Stimulated activated CD8-positive, alpha-beta memory T cell treated with anti-CD3 and anti-CD28 coated beads, Interleukin-4, amount 100 ng/mL, for 24 hours (primary cell): ENCODE results near the gene ARL1.
"Not testable (repeated sequence)": the region's sequence is repeated elsewhere in the genome, so short reads cannot be mapped to it uniquely, and the experiment has no call there.

ENCODE experiments used
- DNase-seq: peaks from one replicate; pipeline ENCODE4 v3.0.0-alpha.2; 2020; ENCODE audit warnings: low read depth

ARL1 gene

DNA sequence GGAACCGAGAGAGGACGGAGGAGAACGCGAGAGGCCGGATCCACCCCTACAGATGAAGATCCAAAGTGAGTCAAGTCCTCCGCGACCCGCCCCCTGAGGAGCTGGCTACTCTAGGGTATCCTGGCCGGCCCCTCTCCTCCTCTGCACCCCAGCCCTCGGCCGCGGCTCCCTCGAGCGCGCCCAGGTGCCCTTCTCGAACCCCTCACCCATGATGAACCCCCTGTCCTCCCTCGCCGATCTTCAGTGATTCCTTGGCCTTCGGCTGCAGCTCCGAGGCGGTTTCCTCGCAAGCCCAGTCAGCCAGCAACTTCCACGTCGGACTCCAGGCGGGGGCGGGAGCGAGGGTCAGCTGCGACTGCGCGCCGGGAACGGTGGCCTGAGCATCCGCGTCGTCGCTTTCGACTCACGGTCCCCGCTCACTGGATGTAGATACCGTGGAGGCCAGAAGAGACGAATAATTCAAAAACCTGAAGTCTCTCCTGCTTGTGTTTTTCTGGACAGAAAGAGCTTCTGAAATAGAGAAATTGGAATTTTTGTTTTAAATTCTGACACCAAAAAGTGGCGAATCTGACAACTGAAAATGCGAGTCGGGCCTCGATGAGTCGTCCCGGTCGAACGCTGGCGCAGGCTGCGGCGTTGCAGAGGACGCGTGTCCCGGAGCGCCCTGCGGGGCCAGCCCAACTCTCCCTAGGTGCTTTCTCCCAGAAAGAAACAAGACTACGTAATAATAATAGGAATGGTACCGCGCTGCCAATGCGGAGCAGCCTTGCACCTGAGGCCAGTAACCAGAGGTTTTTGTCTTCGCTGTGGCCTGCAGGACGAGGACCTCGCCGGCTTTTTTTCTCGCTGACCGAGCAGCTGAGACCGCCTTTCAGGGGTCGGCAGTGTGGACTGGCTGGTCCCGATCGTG is at the start of gene ARL1:
Gene ARL1 (minus strand): TSS at position 337 of the 910 bp plus-strand sequence. CDS start 127 bp downstream, at position 210.
- peak; percentile 75 for DNase-seq

- DNase-seq, result peak; percentile 12
Measured at GRCh38 chr12:101455685-101456084, 48.1 kb upstream of the ARL1 start.

DNA sequence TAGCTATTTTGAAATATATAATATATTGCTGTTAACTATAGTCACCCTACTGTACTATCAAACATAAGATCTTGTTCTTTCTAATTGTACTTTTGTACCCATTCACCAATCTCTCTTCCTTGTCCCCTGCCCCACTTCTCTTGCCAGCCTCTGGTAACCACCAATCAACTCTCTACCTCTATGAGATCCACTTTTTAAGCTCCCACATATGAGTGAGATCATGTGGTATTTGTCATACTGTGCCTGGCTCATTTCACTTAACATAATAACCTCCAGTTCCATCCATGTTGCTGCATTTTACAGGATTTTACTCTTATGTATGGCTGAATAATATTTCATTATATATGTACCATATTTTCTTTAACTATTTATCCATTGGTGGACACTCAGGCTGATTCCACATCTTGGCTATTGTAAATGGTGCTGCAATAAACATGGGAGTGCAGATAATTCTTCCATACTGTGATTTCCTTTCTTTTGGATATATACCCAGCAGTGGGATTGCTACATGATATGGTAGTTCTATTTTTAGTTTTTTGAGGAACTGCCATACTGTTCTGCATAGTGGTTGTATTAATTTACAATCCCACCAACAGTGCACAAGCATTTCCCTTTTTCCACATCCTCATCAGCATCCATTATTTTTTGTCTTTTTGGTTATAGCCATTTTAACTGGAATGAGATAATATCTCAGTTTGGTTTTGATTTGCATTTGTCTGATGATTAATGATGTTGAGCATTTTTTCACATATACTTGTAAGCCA is 34.1 kb upstream of the ARL1 start:
- DNase-seq, result no peak

- DNase-seq, result no peak
Measured at GRCh38 chr12:101439236-101439635, 31.7 kb upstream of the ARL1 start.

DNA sequence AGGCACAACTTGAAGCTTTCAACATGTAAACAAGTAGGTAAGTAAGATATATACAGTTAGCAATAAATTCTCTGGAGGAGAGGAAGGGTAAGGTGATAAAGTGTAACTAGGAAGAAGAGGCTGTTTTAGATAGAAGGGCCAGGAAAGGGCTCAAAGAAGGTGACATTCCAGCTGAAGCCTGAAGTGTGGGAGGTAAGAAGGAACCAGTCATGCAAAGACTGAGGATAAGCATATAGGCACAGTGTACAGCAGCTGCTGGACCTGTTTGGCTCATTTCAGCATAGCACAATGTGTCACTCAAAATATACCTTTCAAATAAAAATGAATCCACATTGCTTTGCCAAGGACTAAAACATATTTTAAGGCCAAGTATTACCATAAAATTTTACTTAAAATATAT is 28.6 kb upstream of the ARL1 start:
- no peak for DNase-seq

DNA sequence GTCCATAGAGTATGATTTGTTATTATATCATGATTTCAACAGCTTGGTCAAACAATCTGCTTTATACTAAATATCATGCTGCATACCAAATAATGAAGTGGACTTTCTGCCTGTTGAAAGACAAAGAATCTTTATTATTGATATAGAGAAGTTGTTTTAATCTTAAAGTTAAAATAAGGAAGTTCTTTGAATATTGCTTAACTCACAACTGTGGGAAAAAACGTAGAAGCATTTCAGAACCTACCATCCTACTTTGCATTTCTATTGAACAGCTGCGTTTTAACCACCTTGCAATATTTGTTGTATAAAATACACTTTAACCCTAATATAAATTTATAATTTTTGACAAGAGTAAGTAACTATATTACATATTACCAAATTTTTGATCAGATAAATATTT is 22.9 kb upstream of the ARL1 start:
- no peak for DNase-seq

GRCh38 chr12:101424620-101425019 is 17.0 kb upstream of the ARL1 start:
- no peak for DNase-seq

- DNase-seq, result not testable (repeated sequence)
Measured at GRCh38 chr12:101422066-101422465, 14.5 kb upstream of the ARL1 start.

DNA sequence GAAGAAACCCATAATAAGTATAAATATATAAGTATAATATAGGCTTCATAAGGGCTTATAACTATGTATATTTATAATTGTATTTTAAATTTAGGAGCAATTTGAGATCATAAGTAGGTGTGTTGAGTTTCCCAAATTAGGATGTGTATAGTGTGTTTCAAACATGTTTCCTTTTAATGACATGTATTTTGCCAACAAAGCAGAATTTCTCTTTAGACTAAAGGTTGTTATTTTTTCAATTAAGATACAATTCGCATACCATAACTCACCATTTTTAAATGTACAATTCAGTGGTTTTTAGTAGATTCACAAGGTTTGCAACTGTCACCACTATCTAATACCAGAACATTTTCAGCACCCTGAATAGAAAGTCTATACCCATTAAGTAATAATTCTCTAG is 7.7 kb upstream of the ARL1 start:
- no peak for DNase-seq

GRCh38 chr12:101414533-101415119 is 7.1 kb upstream of the ARL1 start:
- DNase-seq, result no peak

DNA sequence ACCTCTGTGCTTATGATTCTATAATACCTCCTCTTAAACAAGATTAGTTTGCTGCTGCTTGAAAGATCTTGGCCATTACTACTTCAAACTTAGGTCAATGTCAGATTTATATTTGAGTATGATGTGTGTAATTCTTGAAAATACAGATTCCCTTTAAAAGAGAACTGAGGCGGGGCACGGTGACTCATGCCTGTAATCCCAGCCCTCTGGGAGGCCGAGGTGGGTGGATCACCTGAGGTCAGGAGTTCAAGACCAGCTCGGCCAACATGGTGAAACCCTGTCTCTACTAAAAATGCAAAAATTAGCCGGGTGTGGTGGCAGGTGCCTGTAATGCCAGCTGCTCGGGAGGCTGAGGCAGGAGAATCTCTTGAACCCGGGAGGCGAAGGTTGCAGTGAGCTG is 2.6 kb upstream of the ARL1 start:
- DNase-seq, result not testable (repeated sequence)

DNA sequence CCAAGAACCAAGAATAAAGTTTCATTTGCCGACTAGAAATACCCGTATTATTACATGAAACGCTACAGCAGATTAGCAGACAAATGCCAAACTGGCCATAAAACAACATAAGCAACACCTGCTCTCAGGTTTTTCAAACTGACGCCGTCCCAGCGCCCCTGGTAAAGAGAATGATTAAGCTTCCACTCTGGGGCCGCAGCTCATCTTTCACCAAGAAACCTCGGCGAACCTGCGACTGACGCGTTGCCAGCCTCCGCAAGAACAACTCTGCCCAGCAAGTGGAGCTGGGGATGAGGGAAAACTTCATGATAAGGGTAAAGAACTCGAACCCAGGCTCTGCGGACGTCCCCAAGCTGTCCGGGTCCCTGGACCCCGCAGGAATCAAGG is 530 bp downstream of the ARL1 start:
- DNase-seq, result no peak

- not testable (repeated sequence) for DNase-seq
Measured at GRCh38 chr12:101391181-101391580, 16.4 kb downstream of the ARL1 start.

DNA sequence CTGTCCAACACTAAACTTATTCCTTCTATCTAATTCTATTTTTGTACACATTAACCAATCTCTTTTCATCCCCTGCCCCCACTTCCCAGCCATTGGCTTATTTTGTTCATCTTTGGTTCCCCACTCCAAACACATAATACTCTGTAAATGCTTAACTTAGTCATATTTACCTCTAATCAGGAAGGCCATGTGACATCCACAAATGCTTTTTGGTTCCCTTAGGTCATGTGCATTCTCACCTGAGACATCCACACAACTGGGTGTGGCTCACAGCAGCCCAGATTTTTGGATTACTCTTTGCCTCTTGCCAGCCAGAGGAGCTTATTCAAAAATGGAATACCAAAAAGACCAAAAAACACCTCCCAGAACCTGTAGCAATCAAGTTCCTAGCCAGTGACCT is 28.4 kb downstream of the ARL1 start:
- DNase-seq, result no peak

DNA sequence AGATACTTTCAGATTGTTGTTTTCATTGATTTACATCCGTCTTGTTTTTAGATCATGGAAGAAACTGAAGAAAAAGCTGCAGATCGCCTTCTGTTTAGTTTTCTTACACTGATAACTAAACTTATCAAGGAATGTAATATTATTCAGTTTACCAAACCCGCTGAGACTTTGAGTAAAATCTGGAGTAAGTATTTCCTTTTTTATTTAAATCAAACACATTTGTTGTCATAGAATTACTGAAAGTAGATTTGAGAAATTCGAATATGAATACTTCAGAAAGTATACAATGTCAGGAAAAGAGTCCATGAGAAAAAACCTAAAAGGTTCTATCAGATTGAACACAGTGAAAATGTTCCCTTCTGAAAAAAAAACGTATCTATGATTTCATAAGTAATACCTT is 32.0 kb downstream of the ARL1 start:
- no peak for DNase-seq

- DNase-seq, result no peak
Measured at GRCh38 chr12:101372431-101372830, 35.1 kb downstream of the ARL1 start.

DNA sequence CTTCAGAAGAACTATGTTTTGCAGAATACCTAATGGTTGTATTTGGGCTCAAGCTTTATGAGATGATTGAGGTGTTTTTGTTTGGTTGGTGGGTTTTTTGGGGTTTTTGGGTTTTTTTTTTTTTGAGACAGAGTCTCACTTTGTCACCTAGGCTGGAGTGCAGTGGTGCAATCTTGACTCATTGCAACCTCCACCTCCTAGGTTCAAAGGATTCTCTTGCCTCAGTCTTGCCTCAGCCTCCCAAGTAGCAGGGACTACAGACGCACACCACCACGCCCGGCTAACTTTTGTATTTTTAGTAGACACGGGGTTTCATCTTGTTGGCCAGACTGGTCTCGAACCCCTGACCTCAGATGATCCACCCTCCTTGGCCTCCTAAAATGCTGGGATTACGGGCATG is 39.6 kb downstream of the ARL1 start:
- no peak for DNase-seq

DNA sequence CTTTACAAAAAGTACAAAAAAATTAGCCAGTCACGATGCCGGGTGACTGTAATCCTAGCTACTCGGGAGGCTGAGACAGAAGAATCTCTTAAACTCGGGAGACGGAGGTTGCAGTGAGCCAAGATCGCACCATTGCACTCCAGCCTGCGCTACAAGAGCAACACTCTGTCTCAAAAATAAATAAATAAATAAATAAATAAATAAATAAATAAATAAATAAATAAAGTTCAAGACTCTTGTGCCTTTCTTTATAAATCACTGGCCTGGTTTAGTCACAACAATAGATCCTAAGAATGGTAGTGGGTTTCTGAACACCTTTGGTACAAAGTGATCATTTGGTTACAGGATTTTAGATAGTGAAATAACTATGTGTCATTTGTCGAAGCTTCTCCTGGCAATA is 46.1 kb downstream of the ARL1 start:
- DNase-seq, result no peak

DNA sequence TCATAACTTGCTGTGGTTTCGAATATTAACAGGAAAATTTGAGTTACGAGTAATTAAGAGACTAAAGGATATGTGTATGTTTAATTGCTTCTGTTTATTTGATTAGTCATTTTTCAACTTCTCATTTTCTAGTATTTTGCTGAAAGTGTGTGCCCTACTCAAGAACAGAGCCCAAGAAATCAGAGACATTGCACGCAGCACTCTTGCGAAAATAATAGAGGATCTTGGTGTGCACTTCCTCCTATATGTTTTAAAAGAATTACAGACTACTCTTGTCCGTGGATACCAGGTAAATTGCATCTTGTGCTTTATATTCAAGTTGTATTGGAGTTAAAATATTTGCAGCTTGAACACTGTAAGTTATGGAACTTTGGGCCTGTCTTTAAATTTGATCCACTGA is 50.8 kb downstream of the ARL1 start:
- no peak for DNase-seq

- no peak for DNase-seq
Measured at GRCh38 chr12:101351682-101352081, 55.9 kb downstream of the ARL1 start.

DNA sequence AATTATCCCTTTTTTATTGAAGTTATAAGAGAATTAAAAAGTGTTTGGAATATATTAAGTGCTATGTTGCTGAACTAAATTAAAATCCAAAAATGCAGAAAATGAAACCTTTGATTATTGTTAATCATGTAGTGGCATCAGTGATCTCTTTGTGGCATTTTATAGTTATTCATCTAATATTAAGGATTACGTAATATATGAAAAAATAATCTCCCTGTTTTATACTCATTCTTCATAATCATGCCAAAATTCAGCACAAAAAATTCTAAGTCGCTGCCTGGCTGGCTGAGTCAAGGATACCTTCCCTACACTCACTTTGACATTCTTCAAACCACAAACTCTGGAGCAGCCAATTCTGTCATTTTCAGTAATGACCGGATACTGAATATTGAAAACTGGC is 63.7 kb downstream of the ARL1 start:
- DNase-seq, result no peak
